Smooth muscle cell (in vitro differentiated cells): ENCODE results near the gene RASAL2. TPM values are rescaled to one million over a fixed set of nuclear protein-coding genes. Genes with fewer than 3 reads are reported as not detected.
A peak's percentile ranks its signal among the peaks of the same experiment; 100 is the strongest.

Source experiments
- DNase-seq: peaks from one replicate; lab custom pipeline; 2025; ENCODE audit not compliant: unreplicated experiment; lab: John Stamatoyannopoulos, UW
- H2AFZ ChIP-seq: fragments of 200-600 bp; sonication (generic); 2 replicates; pipeline ENCODE4 v1.6.0; 2016; ENCODE audit warnings: antibody characterized with exemption, low read depth, mild to moderate bottlenecking
- H3F3A ChIP-seq: fragments of 200-600 bp; sonication (generic); 2 replicates; pipeline ENCODE4 v1.6.0; 2017; ENCODE audit warnings: antibody characterized with exemption, low read depth
- H3K27ac ChIP-seq: fragments of 200-600 bp; sonication (generic); 2 replicates; pipeline ENCODE4 v1.5.1; 2016; ENCODE audit warnings: low read depth, mild to moderate bottlenecking
- H3K27me3 ChIP-seq: fragments of 200-600 bp; sonication (generic); 2 replicates; pipeline ENCODE4 v1.6.1; 2016; ENCODE audit warnings: low read depth, mild to moderate bottlenecking
- H3K36me3 ChIP-seq: fragments of 200-600 bp; sonication (generic); 2 replicates; pipeline ENCODE4 v1.5.1; 2016; ENCODE audit warnings: low read depth
- H3K4me1 ChIP-seq: fragments of 200-600 bp; sonication (generic); 2 replicates; pipeline ENCODE4 v1.5.1; 2016; ENCODE audit warnings: low read depth
- H3K4me2 ChIP-seq: fragments of 200-600 bp; sonication (generic); 2 replicates; pipeline ENCODE4 v1.6.0; 2016; ENCODE audit warnings: mild to moderate bottlenecking
- H3K4me3 ChIP-seq: fragments of 200-600 bp; sonication (generic); 2 replicates; pipeline ENCODE4 v1.5.1; 2016; ENCODE audit warnings: mild to moderate bottlenecking
- H3K79me2 ChIP-seq: fragments of 200-600 bp; sonication (generic); 2 replicates; pipeline ENCODE4 v1.6.0; 2016; ENCODE audit warnings: low read depth, mild to moderate bottlenecking
- H3K9ac ChIP-seq: fragments of 200-600 bp; sonication (generic); 2 replicates; pipeline ENCODE4 v1.6.0; 2016; ENCODE audit warnings: low read depth
- H3K9me3 ChIP-seq: fragments of 200-600 bp; sonication (generic); replicated peaks from 2 replicates; pipeline ENCODE4 v1.5.1; 2016; ENCODE audit warnings: low read depth
- H4K20me1 ChIP-seq: fragments of 200-600 bp; sonication (generic); 2 replicates; pipeline ENCODE4 v1.6.0; 2016; ENCODE audit warnings: low read depth
- CTCF ChIP-seq: fragments of 200-600 bp; sonication (generic); IDR thresholded peaks from 2 replicates; pipeline ENCODE4 v1.5.1; 2017; ENCODE audit warnings: borderline replicate concordance, mild to moderate bottlenecking, antibody characterized with exemption; ENCODE audit not compliant: insufficient read depth, poor library complexity, severe bottlenecking
- WGBS: methylation state at CpG from one replicate; pipeline ENCODE4 v1.1.7; 2016; ENCODE audit warnings: low lambda C conversion rate; 5-methylcytosine and 5-hydroxymethylcytosine counted together
- polyA plus RNA-seq: library from polyadenylated mRNA; unstranded; fragments of >200 nt; fragmentation: Nextera tagmentation; extraction: Ambion mirVana; gene quantifications from 2 replicates; pipeline ENCODE4 v1.2.1, GENCODE V29; 2016
- total RNA-seq: library from RNA; depleted of rRNA; stranded (reverse); fragments of >200 nt; gene quantifications from 2 replicates; pipeline ENCODE4 v1.2.3, GENCODE V29; 2014

The RASAL2 gene
- total RNA-seq: 17.6 and 18.6 TPM in 2 replicates
- 4.3 and 8.3 TPM in 2 replicates for polyA plus RNA-seq

- H3K27ac ChIP-seq: peak within 1 kb of the TSS; percentile 81
- peaks cover 41% of the 10 kb centered on the region for H3K79me2 ChIP-seq
- H3K27me3 ChIP-seq: no peaks in the 10 kb centered on the region
- peak within 1 kb of the TSS; percentile 80 for H3K9ac ChIP-seq
- WGBS: 2% methylated on average over 30 of the region's 82 CpGs
- peak within 1 kb of the TSS; percentile 96 for H3K4me2 ChIP-seq
- DNase-seq: peak; percentile 75
- no peaks in the 10 kb centered on the region for H3K9me3 ChIP-seq
- peaks cover 46% of the 10 kb centered on the region for H4K20me1 ChIP-seq
- H3K4me1 ChIP-seq: peaks cover 30% of the 10 kb centered on the region
- peak within 1 kb of the TSS; percentile 92 for H2AFZ ChIP-seq
- H3F3A ChIP-seq: peaks cover 8% of the 10 kb centered on the region
- H3K4me3 ChIP-seq: peak within 1 kb of the TSS; percentile 64
- no peak for TF ChIP-seq CTCF
- H3K36me3 ChIP-seq: no peaks in the 10 kb centered on the region
Observed at GRCh38 chr1:178093951-178094738, at the start of gene RASAL2. Gene RASAL2, plus strand, starts transcription at chr1:178094104. Its CDS starts 389 bp downstream, at chr1:178094493.

- Histone ChIP-seq H3K79me2 (no peaks in the 10 kb centered on the region), H4K20me1 (no peaks in the 10 kb centered on the region), H3K27ac (no peak overlapping the region), H3K36me3 (no peaks in the 10 kb centered on the region), H3K4me1 (no peaks in the 10 kb centered on the region), H3K4me2 (no peak overlapping the region), H2AFZ (no peak overlapping the region), H3K9me3 (no peaks in the 10 kb centered on the region), H3F3A (no peaks in the 10 kb centered on the region), H3K4me3 (no peak overlapping the region), H3K9ac (no peak overlapping the region), H3K27me3 (no peaks in the 10 kb centered on the region)
- no peak for DNase-seq
- TF ChIP-seq CTCF: no peak
- WGBS: 58% methylated on average over 1 of the region's 1 CpG
Observed at GRCh38 chr1:178046591-178047270, 47.2 kb upstream of the RASAL2 start.

- H3K27ac ChIP-seq: no peak overlapping the region
- H3K27me3 ChIP-seq: no peaks in the 10 kb centered on the region
- no peak overlapping the region for H3K4me2 ChIP-seq
- H2AFZ ChIP-seq: no peak overlapping the region
- H3K4me1 ChIP-seq: no peaks in the 10 kb centered on the region
- H3F3A ChIP-seq: no peaks in the 10 kb centered on the region
- H3K79me2 ChIP-seq: no peaks in the 10 kb centered on the region
- no peaks in the 10 kb centered on the region for H3K9me3 ChIP-seq
- TF ChIP-seq CTCF: no peak
- no peaks in the 10 kb centered on the region for H4K20me1 ChIP-seq
- H3K4me3 ChIP-seq: no peak overlapping the region
- DNase-seq: no peak
- WGBS: 89% methylated on average over 2 of the region's 2 CpGs
- no peaks in the 10 kb centered on the region for H3K36me3 ChIP-seq
- no peak overlapping the region for H3K9ac ChIP-seq
Observed at GRCh38 chr1:178047403-178048093, 46.4 kb upstream of the RASAL2 start.
